ENCODE data around the gene NGDN.
"Not testable (repeated sequence)": the region's sequence is repeated elsewhere in the genome, so short reads cannot be mapped to it uniquely, and the experiment has no call there.

Gene NGDN, protein sequence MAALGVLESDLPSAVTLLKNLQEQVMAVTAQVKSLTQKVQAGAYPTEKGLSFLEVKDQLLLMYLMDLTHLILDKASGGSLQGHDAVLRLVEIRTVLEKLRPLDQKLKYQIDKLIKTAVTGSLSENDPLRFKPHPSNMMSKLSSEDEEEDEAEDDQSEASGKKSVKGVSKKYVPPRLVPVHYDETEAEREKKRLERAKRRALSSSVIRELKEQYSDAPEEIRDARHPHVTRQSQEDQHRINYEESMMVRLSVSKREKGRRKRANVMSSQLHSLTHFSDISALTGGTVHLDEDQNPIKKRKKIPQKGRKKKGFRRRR

DNA sequence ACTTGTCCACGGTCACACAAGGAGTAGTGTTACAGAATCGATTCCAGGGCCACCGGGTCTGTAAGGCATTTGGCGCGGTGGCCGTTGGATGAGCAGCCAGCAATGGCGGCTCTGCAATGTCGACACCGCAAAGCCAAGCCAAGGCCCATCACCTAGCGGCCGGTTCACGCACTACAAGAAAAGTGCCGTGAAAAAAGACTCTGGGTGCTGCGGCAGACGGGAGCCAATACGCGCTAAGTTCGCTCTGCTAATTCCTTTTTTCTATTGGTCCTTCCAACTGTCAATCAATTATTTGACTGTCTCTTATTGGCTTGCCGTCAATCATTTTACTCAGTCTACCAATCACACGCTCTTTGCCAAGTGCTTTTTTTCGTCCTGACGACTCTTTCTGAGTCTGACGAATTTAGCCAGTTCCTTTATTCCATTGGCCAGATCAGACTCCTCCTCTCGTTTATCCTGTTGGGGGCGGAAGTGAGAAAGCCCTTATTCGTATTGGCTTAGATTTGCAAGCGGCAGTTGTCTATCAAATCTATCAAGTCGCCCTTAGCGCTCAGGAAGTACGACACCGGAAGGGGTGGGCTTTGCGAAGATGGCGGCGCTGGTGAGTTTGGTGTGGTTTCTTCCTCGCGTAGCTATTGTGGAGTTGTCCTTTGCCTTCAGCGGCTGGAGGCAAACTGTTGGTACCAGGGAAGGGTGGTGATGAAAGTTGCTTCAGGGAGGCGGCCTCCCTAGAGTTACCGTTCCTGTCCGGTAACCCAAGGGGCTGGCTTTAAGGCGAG lies at the start of gene NGDN:
Gene NGDN (plus strand): TSS at position 577 of the 779 bp plus-strand sequence. CDS start 13 bp downstream, at position 590.
- peak; percentile 100 for DNase-seq

- DNase-seq, result no peak
These were observed 47.9 kb upstream of the NGDN start for GRCh38 chr14:23421594-23421993.

DNA sequence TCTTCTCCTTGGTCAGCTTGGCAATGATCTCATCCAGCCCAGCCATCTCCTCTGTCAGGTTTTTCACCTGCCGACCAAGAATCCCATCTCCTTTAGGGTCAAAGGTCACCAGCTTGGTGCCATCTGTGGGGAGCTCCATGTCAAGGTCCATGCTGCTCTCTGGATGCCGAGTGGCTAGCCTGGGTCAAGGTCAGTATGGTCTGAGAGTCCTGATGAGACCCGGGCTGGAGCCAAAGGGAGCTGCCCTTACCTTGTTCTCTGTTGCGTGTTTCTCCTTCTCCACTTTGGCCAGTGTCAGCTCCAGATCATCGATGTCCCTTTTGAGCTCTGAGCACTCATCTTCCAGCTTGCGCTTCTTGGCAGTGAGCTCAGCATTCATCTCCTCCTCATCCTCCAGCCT lies 45.8 kb upstream of the NGDN start:
- no peak for DNase-seq

DNA sequence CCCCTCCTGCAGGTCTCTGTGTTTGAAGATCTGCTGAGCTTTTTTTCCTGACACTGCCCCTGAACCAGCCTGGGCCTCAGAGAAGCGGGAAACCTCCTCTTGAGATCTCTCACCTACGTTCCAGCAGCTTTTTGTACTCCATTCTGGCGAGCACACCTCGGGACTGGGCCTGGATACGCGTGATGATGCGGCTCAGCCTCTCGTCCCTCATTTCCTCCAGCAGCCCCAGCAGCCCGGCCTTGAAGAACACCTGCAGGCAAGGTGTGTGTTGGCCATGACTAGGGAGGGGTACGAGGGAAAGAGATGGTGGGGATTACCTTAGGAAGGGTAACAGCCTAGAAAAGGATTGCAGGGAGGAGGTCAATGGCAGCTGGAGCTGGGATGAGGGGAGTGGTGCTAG lies 44.3 kb upstream of the NGDN start:
- no peak for DNase-seq

DNA sequence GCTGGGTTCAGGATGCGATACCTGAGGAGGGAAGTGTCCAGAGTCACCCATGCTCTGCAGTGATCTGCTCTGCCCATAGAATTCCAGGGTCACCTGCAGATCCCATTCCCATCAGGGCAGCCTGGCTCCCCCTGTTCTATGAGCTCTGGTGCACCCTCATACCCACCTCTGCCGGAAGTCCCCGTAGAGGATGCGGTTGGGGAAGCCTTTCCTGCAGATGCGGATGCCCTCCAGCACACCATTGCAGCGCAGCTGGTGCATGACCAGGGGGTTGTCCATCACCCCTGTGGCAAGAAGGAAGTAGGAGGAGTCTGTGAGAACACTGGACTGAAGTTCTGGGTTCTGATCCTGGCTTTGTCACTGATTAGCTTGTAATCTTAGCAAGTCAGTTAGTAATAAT lies 43.7 kb upstream of the NGDN start:
- DNase-seq, result not testable (repeated sequence)

- no peak for DNase-seq
These were observed 40.6 kb upstream of the NGDN start for GRCh38 chr14:23428686-23429495.

- no peak for DNase-seq
These were observed 39.3 kb upstream of the NGDN start for GRCh38 chr14:23430016-23430722.

- DNase-seq, result peak; percentile 35
These were observed 38.8 kb upstream of the NGDN start for GRCh38 chr14:23430723-23431085.

DNA sequence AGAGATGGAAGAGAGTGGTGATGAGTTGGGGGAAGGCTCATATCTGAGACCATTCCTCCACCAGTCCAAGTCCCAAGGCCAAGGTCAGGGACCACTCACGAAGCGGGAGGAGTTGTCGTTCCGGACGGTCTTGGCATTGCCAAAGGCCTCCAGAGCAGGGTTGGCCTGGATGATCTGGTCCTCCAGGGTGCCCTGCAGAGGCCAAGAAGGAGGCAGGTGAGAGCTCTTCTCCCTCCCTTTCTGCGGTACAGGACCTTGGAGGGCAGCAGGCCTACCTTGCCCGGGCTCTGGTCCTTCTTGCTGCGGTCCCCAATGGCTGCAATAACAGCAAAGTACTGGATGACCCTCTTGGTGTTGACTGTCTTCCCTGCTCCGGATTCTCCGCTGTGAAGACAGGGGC lies 38.0 kb upstream of the NGDN start:
- no peak for DNase-seq

DNA sequence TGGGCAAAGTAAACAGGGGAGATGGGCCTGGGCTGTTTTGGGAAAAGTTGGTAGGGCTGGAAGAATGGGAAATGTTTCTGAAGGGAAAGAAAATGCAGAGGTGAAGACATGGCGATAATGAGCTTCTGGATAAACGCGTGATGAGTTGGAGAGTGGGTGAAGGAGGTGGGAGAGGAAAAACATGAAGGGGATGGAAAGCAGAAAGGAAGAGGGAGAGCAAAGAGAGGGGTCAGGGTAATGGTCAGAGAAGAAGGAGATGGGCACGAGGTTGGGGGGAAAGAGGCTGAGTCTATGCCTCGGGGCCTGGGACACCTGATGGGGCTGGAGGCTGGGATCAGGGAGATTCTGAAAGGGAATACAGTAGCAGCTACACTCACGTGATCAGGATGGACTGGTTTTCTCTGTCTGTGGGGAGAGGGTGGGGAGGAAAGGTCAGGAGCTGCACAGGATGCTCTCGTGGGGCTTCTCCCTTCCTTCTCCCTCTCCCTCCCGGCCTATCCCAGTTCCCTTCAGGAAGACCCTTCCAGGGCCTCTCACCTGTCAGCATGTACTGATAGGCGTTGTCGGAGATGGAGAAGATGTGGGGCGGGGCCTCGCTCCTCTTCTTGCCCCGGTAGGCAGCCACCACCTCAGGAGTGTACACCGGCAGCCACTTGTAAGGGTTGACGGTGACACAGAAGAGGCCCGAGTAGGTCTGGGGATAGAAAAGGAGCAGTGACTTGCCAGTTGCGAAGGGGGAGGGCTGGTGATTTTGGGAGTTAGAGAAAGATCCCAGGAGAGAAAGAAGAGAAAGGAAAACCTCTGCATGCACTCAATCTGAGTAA lies 37.2 kb upstream of the NGDN start:
- DNase-seq, result no peak

- no peak for DNase-seq
These were observed 36.6 kb upstream of the NGDN start for GRCh38 chr14:23432946-23433345.

DNA sequence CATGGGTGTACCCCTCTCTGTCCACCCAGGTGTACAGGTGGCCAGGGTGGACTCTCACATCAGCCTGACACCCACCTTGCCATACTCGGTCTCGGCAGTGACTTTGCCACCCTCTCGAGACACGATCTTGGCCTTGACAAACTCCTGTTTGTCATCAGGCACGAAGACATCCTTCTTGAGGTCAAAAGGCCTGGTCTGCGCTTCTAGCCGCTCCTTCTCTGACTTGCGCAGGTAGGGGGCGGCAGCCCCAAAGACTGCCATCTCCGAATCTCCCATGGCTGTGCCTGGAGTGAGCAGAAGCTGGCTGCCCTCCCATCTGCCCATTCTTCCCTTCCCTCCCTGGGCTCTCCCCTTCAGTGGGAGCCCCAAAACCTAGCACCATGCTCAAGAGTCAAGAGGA lies 36.0 kb upstream of the NGDN start:
- DNase-seq, result no peak

DNA sequence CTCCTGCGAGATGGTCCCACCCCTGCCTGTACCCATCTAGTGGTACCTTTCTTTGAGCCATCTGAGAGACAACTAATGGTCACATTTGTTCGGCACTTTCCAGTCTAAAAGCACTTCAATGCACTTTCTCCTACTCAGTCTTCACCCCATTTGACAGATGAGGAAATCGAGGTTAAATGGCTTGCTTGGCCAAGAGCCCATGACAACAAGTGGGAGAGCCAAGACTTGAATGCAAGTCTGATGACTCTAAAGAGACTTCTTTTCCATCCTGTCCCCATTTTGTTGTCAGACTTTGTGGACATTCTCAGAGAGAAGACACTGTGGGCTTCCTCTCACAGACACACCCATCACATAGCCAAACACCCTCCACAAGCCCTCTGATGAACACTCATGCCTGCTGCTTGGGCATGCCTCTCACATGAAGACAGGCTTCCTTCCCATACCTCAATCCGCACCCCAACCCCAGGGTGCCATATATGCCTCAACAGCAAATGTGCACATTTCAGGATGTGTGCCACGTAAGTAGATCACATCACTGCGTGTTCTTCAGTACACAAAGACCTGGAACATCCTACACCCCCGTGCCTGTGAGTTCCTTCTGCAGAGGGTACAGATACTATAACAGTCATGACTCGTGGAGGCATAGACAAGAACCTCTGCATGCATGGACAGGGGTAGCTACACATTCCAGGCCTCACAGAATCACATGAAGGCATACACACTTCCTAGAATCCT lies 34.8 kb upstream of the NGDN start:
- no peak for DNase-seq

DNA sequence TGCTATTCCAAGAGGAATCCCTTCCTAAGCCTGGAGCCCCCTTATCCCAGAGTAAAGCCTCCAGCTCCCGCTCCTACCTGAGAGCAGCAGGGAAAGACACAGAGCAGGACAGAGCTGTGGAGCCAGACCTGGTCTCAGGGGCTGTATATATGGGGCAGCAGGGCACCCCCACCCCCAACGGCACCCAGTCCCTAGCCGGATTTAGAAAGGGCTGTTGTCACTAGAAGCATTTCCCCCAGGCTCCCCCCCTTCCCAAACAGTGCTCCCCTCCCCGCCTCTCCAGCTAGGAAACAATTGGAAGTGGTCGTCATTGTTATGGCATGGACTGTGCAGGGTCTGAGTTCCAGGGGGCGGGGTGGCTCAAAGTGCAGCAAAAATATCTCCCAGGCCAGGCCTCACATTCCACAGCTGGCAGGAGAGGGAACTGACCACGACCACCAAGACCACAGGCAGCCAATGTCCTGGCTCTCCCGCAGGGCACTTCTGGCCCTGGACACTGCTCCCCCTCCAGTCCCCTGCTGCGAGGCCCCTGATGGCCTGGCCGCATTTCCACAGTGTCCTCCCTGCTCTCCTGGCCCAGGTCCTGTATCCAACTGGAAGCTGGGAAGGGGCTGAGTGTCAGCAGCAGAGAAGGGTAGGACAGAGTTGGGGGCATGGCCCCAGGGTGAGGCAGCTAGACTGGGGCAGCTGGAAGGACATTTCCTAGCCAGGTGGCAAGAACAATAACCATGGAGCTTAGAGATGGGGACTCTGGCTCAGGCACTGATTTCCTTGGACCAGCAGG lies 33.8 kb upstream of the NGDN start, which contains the start of gene MYH7:
Gene MYH7 (minus strand): TSS at position 118 of the 784 bp plus-strand sequence. CDS start 1,928 bp downstream, outside the sequence.
- DNase-seq, result no peak

DNA sequence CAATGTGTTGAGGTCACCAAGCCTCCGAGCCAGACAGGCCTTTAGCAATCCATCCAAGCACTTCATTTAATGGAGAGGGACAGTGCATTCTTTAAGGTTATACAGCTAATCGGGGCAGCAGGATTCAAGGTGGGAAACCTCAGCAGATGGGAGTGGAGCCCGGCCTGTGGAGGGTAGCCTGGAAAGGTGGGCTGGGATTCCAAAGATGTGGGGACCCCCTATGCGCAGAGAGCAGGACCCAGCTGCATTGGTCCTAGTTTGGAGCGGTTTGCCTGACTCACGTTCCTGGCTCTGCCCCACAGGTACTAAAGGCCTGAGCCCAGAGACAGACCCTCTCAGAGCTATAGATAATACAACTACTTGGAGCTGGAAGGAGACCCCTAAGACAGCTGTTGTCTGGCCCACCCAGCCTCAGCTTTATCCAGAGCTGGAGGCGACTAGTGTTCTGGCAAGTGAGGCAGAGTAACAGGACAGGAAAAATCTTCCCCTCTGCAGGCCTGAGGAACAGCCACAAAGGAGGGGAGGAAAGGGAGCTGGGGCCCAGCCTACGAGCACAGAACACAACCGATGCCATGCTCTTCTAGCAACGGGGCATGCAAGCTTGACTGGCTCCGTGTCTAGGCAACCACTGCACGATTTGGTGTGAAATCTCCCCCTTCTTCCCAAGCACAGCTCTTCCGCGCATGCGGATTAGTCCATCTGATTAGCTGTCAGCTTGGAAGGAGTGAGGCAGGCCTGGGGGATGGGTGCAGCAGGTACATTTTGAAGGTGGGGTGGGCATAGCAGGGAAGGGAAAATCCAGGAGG lies 33.0 kb upstream of the NGDN start:
- DNase-seq, result no peak

DNA sequence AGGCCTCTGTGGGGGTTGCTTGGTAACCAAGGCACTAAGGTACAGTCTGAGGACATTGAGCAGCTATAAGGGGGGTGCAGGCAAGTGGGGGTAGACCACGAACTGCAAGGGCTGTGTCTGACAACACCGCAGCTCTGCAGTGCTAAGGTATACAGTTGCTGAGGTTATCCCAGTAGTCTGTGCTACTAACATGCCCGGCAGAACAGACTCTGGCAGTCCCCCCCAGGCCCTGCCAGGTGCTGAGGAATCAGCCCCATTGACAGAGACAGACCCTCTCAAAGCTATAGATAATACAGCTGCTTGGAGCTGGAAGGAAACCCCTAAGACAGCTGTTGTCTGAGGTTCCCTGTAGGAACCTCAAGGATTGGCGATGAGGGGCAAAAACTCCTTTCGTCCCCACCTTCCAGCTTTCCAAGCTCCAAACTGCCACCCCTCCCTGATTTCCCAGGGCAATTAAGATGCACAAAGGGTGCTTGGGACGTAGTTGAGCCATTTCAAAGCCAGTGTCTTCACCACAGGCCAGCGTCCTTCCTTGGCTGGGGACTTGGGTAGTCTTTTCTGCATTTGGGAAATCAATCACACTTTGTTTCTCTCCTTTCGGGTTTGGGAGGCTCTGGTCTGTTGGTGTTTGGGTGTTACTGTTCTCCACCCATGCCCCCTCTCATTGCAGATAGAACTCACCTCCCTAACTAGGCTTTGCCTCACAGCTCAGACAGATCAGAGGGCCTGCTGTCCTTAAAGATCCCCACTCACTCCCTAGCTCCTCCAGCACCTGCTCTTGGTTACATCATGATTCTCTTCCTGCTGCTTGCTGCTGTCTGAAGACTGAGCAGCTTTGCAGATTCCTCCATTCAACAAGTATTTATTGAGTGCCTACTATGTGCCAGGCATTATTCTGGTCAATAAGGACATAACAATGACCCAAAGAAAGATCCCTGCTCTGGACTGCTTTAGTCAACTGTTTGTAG lies 32.1 kb upstream of the NGDN start:
- DNase-seq, result no peak

GRCh38 chr14:23438101-23438971 lies 31.2 kb upstream of the NGDN start:
- no peak for DNase-seq

Measured in DMS79 (cell line).